GM10266 (cell line): ENCODE results near the gene C9orf153.

Source experiments
- DNase-seq: peaks from one replicate; pipeline ENCODE4 v3.0.0; 2012; ENCODE audit errors: extremely low spot score
- CTCF ChIP-seq: IDR thresholded peaks from 2 replicates; pipeline ENCODE4 v1.5.1; 2012; ENCODE audit warnings: mild to moderate bottlenecking, low read depth; ENCODE audit not compliant: control insufficient read depth, insufficient read depth; ENCODE audit errors: missing control alignments

The C9orf153 gene

GRCh38 chr9:86263876-86264275, 4.4 kb upstream of the C9orf153 start:
- no peak for DNase-seq
- no peak for TF ChIP-seq CTCF

GRCh38 chr9:86262492-86262891, 3.0 kb upstream of the C9orf153 start:
- TF ChIP-seq CTCF, result no peak
- no peak for DNase-seq

GRCh38 chr9:86257391-86257790, 2.1 kb downstream of the C9orf153 start:
- no peak for TF ChIP-seq CTCF
- no peak for DNase-seq

- TF ChIP-seq CTCF, result no peak
- no peak for DNase-seq
Measured at GRCh38 chr9:86256653-86257052, 2.8 kb downstream of the C9orf153 start.

- no peak for TF ChIP-seq CTCF
- no peak for DNase-seq
Measured at GRCh38 chr9:86253577-86253976, 5.9 kb downstream of the C9orf153 start.

GRCh38 chr9:86252870-86253269, 6.6 kb downstream of the C9orf153 start:
- DNase-seq, result no peak
- TF ChIP-seq CTCF, result no peak

GRCh38 chr9:86250123-86250522, 9.3 kb downstream of the C9orf153 start:
- DNase-seq, result no peak
- TF ChIP-seq CTCF, result no peak
